ENCODE results near the gene HOMER2.

DNA sequence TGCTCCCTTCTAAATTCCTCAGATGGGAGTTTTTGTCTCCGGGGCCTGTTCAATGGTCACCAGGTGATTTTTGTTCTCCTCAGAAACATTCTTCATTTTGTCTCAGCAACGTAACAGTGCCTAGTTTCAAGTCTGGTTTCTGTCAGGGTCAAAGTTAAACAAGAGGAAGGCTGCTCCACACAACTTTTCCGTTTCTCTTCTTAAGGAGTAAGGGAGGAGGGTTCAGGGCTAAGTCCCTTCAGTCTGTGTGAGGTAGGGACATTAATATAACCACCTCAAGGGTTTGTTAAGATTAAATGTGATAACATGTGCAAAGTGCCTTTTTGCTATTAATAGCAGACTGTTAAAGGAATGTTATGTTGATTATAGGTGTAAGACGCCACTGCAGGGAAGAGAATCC, 41.8 kb downstream of the HOMER2 start:
- no peak for TF ChIP-seq CTCF (IDR thresholded peaks at IDR 0.05)
- no peak for TF ChIP-seq POLR2A (IDR thresholded peaks at IDR 0.05)
- no peak for TF ChIP-seq POLR2AphosphoS5 (IDR thresholded peaks at IDR 0.05)
